ENCODE measurements around the gene PCNX2.
A peak's percentile ranks its signal among the peaks of the same experiment; 100 is the strongest.

Gene PCNX2

DNA sequence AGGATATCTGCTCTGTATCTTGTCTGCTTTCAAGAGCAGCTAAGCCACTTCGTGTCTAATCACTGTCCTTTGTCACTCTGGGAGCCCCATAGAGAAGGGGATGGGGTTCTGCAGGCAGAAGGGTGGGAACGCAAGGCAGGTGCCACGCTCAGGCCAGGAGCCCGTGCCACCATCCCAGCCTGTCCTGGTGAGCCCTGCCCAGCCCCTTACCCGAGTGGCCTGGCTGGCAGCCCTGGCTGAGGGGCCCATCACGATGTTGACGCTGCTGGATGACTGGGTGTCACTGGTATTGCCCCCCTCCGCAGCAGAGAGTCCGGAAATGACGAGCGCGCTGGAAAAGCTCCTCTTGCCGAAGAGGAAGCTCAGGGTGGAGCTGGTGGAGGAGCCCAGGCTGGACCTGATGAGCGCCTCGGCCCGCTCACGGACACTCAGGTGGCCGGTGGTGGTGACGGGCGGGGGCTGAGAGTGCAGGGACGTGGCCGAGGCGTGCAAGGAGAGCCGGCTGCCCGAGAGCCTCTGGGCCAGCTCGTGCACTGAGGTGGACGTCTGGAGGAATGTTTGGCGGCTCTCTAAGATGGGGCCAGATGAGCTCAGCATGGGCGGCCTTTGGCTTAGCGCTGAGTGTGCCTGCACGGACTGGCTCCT is 309.5 kb downstream of the PCNX2 start:
- DNase-seq (ENCODE audit: insufficient read length, low spot score) (no peak), FAIRE-seq (no peak)
- TF ChIP-seq POLR2A (IDR thresholded peaks at IDR 0.05; ENCODE audit: low read depth, low read length): no peak

GRCh38 chr1:232984577-232985425 is 310.7 kb downstream of the PCNX2 start:
- FAIRE-seq: no peak
- no peak for TF ChIP-seq POLR2A (IDR thresholded peaks at IDR 0.05; ENCODE audit: low read depth, low read length)
- DNase-seq (ENCODE audit: insufficient read length, low spot score): no peak

DNA sequence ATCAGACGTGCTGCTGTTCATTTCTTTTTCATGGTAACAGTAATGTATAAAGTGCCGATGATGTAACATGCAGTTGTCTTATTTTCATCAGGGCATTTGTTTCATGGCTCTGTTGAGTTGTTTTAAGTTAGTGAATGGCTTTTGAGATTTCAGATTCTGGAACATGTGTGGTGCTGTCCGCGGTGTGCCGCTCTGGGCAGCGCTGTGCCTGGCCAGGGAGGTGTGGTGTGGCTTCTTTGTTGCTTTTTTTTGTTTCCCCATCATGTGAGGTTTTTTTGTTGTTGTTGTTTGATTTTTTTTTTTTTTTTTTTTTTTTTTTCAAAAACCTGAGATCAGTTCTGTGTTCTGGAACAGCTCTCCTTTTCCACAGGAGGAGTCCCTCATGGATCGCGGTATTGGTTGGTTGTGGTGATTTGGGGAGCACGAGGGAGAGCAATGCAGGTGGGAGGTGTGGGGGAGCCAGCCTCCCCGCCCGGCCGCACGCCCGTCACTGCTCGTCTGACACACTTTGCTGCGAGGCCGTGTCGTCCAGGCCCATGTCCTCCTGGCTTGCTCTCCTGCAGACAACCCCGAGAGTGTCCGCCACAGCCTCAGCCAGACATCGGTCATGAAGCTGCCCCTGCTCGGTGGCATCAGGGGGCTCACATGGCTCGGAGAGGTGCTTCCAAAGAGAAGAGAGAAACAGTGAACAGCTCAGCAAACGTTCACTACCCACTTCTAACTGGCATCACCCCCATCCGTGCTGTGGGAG is 311.5 kb downstream of the PCNX2 start:
- DNase-seq (ENCODE audit: insufficient read length, low spot score) (no peak), FAIRE-seq (no peak)
- TF ChIP-seq POLR2A (IDR thresholded peaks at IDR 0.05; ENCODE audit: low read depth, low read length): no peak

- DNase-seq (ENCODE audit: insufficient read length, low spot score): no peak
- no peak for FAIRE-seq
- no peak for TF ChIP-seq POLR2A (IDR thresholded peaks at IDR 0.05; ENCODE audit: low read depth, low read length)
Observed at GRCh38 chr1:232983375-232983774, 312.1 kb downstream of the PCNX2 start.

DNA sequence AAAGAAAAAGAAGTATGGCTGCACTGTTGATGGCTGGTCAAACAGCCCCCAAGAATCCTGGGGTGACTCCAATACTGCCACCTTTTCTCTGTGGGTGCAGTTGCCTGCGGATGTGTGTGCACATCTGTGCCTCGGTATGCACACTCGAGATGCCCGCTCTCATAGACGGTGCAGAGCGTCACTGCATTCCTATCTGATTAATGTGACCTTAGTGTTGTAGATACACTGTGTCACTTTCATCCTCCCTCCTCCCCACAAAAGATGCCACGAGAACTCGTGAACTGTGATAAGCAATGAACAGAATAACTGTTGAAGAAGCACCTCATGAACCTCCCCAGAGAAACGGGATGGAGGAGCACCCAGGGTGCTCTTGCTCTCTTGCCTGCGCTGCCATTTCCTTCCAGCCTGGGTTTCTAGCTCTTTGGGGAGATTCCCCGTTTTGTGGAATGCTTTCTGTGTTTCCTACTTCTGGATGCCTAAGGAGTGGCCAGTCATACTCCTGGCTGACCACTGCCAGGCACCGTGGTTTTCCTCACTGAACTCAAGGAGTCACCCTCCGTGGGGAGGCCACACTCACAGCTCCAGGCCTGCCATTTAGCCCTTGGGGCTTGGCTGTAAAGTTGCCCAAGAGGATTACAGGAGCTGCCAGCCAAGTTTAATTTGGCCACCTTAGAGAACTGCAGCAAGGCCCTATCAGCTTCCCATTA is 313.1 kb downstream of the PCNX2 start:
- TF ChIP-seq POLR2A (IDR thresholded peaks at IDR 0.05; ENCODE audit: low read depth, low read length): no peak
- FAIRE-seq: no peak
- DNase-seq (ENCODE audit: insufficient read length, low spot score): peak; percentile 49

- DNase-seq (ENCODE audit: insufficient read length, low spot score): no peak
- no peak for FAIRE-seq
- no peak for TF ChIP-seq POLR2A (IDR thresholded peaks at IDR 0.05; ENCODE audit: low read depth, low read length)
Observed at GRCh38 chr1:232980986-232981560, 314.5 kb downstream of the PCNX2 start.

DNA sequence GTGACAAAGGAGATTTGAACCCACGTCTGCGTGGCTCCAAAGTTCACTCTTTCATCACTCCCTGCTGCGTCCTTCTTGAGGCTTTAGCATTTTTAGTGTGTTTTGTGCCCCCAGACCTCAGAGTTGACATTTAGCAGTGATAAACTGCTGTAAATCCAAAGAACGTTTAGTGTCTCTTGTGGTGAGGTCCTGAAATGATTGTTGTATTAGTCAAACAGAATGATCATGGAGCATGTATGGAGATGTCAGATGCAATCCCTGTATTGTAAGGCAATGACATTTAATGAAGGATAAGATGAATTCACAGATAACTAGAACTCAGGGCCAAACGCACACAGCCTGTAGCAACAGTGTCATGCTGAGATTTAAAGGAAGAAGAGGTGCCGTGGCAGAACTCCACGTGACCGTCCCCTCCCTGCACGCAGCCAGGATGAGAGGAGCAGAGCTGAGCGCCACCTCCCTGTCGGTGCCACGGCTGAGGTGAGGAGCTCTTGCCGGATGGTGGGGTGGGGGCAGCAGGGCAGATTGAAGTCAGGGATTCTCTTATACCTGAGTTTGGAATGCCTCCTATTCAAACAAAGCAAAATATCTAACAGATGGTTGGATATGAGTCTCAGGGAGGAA is 315.1 kb downstream of the PCNX2 start:
- DNase-seq (ENCODE audit: insufficient read length, low spot score): no peak
- FAIRE-seq: no peak
- no peak for TF ChIP-seq POLR2A (IDR thresholded peaks at IDR 0.05; ENCODE audit: low read depth, low read length)

DNA sequence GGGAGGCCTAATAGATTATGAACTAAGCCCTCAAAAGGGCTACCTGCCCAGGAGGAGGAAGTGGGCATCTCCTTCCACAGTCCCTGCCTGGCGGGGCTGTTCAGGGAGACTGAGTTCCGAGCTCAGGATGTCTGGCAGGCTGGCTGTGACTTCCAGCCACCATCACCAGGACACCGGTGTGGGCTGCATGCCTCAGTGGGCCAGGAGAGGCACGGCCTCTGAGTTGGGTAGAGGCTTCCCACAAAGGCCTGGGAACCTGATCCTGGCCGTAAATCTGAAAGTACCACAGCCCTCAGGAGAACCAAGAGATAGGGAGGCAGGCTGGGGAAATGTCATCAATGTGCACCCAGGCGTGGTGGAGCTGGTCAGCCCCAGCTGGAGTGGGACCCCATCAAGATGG is 316.0 kb downstream of the PCNX2 start:
- no peak for TF ChIP-seq POLR2A (IDR thresholded peaks at IDR 0.05; ENCODE audit: low read depth, low read length)
- no peak for DNase-seq (ENCODE audit: insufficient read length, low spot score)

GRCh38 chr1:232978815-232979214 is 316.7 kb downstream of the PCNX2 start:
- DNase-seq (ENCODE audit: insufficient read length, low spot score): no peak
- TF ChIP-seq POLR2A (IDR thresholded peaks at IDR 0.05; ENCODE audit: low read depth, low read length): no peak
- FAIRE-seq: no peak

More for the DNA sequence above, 316.0 kb downstream of the PCNX2 start:
- FAIRE-seq: no peak

DNA sequence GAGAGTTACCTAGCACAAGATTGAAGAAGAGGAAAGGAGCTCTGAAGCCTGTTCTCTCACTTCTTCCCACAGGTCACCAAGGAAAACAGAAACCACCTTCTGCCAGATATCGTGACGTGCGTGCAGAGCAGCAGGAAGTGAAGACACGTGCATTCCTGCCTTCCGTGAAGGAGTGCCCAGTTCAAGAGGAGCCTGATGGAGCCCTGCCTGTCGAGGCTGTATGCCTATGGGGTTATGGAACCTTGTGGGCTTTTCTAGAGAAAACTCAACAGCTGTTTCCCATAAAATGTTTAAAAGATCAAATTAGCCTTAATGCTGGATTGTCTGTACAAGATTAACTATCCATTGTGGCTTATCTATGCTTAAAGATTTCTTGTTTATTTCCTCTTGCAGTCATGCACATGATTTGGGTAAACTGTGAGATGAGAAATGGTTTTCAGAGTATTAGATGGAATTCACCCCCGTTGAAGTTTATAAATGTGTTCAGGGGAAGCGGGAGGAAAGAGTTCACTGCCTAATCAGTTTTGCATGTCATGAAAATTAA is 317.4 kb downstream of the PCNX2 start:
- no peak for FAIRE-seq
- no peak for DNase-seq (ENCODE audit: insufficient read length, low spot score)
- no peak for TF ChIP-seq POLR2A (IDR thresholded peaks at IDR 0.05; ENCODE audit: low read depth, low read length)

- DNase-seq (ENCODE audit: insufficient read length, low spot score) (no peak), FAIRE-seq (no peak)
- no peak for TF ChIP-seq POLR2A (IDR thresholded peaks at IDR 0.05; ENCODE audit: low read depth, low read length)
Observed at GRCh38 chr1:232974971-232975370, 320.6 kb downstream of the PCNX2 start.

DNA sequence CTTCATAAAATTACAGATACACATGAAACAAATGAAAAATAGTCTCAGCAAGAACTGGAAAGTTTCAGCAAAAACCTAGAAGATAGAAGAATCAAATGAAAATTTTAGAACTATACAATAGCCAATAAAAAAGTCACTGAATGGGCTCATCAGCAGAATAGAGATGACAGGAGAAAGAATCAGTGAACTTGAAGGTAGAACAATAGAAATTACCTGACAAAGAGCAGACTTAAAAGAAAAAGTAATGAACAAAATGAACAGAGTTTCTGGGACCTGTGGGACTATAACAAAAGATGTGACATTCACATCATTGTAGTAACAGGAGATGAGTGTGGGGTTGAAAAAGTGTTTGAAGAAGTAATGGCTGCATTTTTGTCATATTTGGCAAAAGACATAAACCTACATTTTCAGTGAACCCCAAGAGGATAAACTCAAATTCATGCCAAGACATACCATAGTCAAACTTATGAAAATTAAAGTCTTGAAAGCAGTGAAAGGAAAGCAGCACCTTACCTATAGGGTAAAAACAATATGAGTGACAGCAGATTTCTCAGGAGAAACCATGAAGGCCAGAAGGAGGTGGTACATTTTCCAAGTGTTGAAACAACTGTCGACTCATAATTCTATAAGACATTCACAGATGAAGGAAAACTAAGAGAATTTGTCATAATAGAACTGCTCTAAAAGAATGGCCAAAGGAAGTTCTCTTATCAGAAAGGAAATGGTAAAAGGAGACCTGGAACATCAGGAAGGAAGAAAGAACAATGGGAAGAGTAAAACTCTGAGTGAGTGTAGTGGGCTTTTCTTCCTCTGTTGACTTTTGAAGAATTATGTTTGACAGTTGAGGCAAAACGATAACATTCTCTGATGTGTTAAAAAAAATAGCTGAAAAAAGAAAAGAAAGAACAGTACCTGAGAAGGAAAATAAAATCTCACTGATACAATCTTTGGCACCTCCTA is 321.6 kb downstream of the PCNX2 start:
- TF ChIP-seq POLR2A (IDR thresholded peaks at IDR 0.05; ENCODE audit: low read depth, low read length): no peak
- FAIRE-seq: no peak

More for the DNA sequence above, 321.6 kb downstream of the PCNX2 start:
- DNase-seq (ENCODE audit: insufficient read length, low spot score): no peak
